Activated gamma-delta T cell treated with anti-CD3 and anti-CD28 coated beads, Interleukin-2, amount 50 U/mL, for 16 hours (primary cell): ENCODE results near the gene ADAP2.
"Not testable (repeated sequence)": the region's sequence is repeated elsewhere in the genome, so short reads cannot be mapped to it uniquely, and the experiment has no call there.

Experiments used
- DNase-seq: peaks from one replicate; pipeline ENCODE4 v3.0.0-alpha.2; 2020; ENCODE audit warnings: low read depth

The ADAP2 gene

DNA sequence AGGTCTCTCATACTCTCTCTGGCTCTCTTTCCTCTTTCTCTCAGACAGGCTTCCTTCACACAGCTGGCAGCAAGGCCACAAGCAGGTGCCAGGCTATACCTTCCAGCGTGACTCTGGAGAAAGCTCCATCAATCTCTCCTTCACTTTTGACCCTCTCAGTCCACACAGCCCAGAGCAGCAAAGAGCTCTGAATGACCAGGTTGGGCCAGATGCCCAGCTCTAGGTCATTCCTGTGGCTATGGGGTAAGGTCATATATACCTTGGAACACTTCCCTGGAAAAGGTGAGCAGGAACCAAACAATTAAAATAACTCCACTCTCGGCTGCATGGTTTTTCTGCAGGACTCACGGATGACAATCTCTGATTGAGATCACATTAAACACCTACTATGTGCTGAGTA is 8.8 kb downstream of the ADAP2 start:
- no peak for DNase-seq

DNA sequence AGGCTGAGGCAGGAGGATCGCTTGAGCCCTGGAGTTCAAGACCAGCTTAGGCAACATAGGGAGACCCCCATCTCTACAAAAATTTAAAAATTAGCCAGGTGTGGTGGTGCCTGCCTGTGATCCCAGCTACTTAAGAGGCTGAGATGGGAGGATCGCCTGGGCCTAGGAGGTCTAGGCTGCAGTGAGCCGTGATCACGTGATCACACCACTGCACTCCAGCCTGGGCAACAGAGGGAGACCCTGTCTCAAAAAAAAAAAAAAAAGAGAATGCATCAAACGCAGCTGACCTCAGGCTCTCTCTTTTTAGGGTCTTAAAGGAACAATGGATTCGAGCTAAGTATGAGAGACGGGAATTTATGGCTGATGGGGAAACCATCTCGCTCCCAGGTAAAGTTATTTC is 9.8 kb downstream of the ADAP2 start:
- DNase-seq = not testable (repeated sequence)

- no peak for DNase-seq
Observed at GRCh38 chr17:30933966-30934365, 12.2 kb downstream of the ADAP2 start.

DNA sequence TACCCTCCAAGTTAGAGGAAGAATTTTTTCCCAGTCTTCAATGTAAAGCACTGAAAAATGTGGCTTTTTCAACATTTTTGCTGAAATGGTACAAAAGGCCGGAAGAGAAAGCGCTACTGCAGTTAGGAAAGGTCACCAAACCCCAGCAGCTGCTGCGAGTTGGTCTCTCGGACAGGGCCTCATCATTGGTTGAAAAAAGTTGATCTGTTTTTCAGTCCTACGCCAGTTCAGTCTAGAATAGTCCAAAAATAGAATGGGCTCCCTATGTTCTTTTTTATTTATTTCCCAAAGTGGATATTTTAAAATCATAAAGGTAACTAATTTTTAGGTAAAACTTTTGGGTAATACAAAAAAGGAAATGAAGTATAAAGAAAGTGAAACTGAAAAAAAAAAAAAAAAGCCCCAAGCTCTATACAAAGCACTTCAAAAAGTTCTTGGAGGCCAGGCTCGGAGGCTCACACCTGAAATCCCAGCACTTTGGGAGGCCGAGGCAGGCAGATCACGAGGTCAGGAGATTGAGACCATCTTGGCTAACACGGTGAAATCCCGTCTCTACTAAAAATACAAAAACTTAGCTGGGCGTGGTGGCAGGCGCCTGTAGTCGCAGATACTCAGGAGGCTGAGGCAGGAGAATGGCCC is 17.4 kb downstream of the ADAP2 start:
- DNase-seq = no peak

DNA sequence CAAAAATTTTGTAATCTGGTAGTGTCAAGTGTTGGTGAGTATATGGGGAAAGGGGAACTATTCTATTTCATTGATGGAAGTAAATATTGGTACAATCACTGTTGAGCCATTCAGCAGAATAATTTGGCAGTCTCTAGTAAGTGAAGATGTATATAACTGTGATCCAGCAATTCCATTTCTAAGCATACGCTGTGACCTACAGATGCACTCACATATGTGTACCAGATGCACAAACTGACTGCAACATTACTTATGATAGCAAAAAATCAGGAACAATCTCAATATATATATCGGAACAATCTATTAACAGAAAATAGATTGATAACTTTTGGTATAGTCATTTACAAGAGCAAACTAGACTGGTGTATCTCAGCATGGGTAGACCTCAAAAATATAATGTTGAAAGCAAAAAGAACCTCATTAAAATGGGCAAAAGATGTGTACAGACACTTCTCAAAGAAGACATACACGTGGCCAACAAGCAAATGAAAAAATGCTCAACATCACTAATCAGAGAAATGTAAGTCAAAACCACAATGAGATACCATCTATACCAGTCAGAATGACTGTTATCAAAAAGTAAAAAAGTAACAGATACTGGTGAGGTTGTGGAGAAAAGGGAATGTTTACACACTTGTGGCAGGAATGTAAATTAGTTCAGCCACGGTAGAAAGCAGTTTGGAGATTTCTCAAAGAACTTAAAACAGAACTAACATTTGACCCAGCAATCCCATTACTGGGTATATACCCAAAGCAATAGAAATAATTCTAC is 20.7 kb downstream of the ADAP2 start:
- no peak for DNase-seq

DNA sequence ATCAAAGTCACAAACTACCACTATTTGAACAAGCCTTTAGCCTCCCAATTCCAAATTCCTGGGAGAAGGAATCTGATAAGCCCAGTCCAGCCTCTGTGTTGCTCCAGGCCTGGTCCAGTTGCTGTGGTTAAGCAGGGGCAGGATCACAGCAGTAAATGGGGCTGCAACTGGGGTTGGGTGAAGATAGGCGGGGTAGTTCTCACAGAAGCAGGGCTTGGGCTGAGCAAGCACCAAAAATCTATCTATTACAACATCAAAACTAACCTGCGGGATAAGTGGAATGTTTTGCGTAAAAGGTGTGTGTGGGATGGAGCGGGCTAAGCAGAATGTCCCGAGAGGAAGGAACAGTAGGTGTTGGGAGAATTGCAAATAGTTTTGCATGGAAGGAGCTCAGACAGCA is 26.1 kb downstream of the ADAP2 start:
- no peak for DNase-seq

- no peak for DNase-seq
Observed at GRCh38 chr17:30950189-30950588, 28.4 kb downstream of the ADAP2 start.

GRCh38 chr17:30950669-30951399 is 29.1 kb downstream of the ADAP2 start:
- DNase-seq = no peak

GRCh38 chr17:30952638-30953393 is 31.1 kb downstream of the ADAP2 start:
- no peak for DNase-seq

DNA sequence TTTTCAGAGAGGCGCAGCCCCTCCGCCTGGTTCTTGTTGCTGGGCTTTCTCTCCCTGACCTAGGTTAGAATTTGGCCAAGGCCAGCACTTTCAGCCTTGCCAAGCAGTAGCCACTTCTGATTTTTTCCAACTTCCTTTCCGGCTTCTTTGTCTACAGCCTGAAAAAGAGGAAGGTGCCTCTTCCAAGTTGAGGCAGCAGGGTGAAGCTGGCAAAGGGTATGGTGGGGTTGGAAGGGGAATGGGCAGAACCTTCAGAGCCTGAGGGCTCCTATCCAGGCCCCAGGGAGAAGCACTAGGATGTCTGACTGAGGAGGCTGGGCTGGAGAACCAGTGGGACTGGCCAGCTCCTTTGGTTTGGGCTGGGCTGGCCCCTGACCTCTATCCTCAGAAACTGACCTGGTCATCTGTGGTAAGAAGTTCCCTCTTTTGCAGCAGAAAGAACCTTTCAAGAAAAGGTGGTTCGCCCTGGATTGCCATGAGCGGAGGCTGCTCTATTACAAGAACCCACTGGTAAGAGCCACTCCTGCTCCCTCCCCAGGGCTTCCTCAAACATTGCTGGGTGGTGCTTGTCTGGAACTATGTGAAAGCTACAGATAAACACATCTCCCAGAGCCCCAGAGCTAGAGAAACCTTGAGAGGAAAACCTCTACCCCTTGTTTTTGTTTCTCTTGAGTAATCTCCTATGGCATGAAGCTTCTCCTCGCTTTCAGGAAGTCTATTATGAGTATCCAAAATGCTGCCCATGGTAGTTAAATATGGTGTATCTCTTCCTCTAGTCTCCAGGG is 32.5 kb downstream of the ADAP2 start:
- no peak for DNase-seq

GRCh38 chr17:30956764-30957374 is 35.1 kb downstream of the ADAP2 start:
- no peak for DNase-seq

DNA sequence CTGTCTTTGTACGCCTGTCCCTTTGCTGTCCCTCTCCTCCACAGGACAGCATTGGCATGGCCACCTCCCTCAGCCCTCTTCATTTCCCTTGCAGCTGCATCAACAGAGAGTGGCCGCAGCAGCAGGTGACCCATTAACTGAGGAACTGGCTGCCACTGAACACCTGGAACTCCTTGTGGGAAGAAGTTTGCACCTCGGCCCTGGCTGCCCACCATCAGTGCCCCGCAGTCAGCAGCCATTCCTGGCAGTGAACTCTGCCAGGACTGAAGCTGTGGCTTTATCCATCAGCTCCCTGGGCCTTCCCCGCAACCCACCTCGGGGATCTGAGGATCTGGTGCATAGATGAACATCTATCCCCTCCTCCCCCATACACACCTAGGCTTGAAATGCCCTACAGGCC is 36.0 kb downstream of the ADAP2 start:
- DNase-seq = no peak

- DNase-seq = no peak
Observed at GRCh38 chr17:30958187-30958586, 36.4 kb downstream of the ADAP2 start.

GRCh38 chr17:30961209-30962188 is 39.8 kb downstream of the ADAP2 start:
- no peak for DNase-seq

DNA sequence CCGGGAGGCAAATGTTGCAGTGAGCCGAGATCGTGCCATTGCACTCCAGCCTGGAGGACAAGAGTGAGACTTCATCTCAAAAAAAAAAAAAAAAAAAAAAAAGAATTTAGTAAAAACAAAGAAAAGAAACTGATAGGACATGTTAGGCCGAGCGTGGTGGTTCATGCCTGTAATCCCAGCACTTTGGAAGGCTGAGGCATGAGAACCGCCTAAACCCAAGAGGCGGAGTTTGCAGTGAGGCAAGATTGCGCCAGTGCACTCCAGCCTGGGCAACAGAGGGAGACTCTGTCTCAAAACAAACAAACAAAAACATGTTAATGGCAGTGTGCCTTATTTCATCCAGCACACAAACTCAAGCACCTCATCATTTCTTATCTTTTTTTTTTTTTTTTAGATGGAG is 42.6 kb downstream of the ADAP2 start:
- not testable (repeated sequence) for DNase-seq

DNA sequence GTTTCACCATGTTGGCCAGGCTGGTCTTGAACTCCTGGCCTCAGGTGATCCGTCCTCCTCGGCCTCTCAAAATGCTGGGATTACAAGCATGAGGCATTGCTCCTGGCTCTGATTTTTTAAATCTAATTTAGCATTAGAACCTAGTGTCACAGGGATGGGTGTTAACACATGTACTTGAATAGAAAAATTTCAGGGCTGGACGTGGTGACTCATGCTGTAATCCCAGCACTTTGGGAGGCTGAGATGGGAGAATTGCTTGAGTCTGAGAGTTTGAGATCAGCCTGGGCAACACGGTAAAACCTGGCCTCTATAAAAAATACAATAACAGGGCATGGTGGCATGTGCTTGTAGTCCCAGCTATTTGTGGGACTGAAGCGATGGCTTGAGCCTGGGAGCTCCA is 43.1 kb downstream of the ADAP2 start:
- DNase-seq = no peak

- DNase-seq = no peak
Observed at GRCh38 chr17:30965686-30966085, 43.9 kb downstream of the ADAP2 start.

- not testable (repeated sequence) for DNase-seq
Observed at GRCh38 chr17:30967911-30968310, 46.2 kb downstream of the ADAP2 start.

DNA sequence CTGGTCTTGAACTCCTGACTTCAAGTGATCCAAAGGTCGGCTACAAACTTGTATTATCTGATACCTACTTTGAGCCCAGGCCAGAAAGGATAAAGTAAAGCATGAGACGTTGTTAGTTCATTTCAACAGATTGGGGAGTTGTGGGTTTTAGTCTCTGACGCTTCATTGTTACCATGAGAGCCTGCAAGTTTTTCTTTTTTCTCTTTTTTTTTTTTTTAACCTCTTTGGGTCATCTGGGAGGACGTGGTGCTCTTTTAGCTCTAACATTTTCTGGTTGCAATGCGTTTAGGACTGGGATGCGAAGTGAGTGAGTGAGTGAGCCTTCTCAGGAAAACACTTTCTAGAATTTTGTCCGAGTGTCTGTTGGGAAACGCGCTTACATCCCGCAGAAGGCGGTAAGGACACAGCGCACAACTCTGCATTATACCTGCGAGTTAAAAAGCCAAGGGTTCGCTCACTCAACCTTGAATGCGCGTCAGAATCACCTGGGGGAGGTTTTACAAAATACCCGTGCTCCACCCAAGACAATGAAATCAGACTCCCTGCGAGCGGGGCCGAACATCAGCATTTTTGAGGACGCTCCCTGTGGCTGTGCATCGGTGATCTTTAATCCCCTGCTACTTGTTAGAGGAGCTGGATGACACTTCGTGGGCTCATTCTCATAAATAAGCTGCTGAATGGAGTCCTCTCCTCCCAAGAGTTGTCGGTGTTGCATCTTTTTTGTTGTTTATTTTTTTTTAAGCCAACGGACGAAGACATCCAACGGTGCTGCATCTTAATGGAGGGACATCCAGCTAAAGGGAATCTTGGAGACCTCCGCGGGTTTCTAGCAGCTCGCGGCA is 48.5 kb downstream of the ADAP2 start:
- peak; percentile 8 for DNase-seq
